ENCODE results near the gene TANGO6.

TANGO6 gene

GRCh38 chr16:68943961-68944360, 100.6 kb downstream of the TANGO6 start:
- TF ChIP-seq CTCF (IDR thresholded peaks at IDR 0.05; ENCODE audit: unreplicated experiment in 3 of 3) = no peak
- H3K36me3 Mint-ChIP-seq (ENCODE audit: low read depth) = peaks cover 22% of the 10 kb centered on the region
- H3K27ac Mint-ChIP-seq = no peak overlapping the region
- H3K4me1 Mint-ChIP-seq = no peaks in the 10 kb centered on the region
- no peak overlapping the region for H3K4me3 Mint-ChIP-seq
- peaks cover 14% of the 10 kb centered on the region for H3K9me3 Mint-ChIP-seq
- H3K27me3 Mint-ChIP-seq (ENCODE audit: low read depth) = no peaks in the 10 kb centered on the region

- Mint-ChIP-seq H3K27ac (no peak overlapping the region), H3K27me3 (ENCODE audit: low read depth) (no peaks in the 10 kb centered on the region), H3K36me3 (ENCODE audit: low read depth) (peaks cover 19% of the 10 kb centered on the region), H3K4me1 (no peaks in the 10 kb centered on the region), H3K4me3 (no peak overlapping the region), H3K9me3 (peaks cover 10% of the 10 kb centered on the region)
- no peak for TF ChIP-seq CTCF (IDR thresholded peaks at IDR 0.05; ENCODE audit: unreplicated experiment in 3 of 3)
Measured at GRCh38 chr16:68948230-68948910, 105.0 kb downstream of the TANGO6 start.

- H3K27ac Mint-ChIP-seq = no peak overlapping the region
- no peaks in the 10 kb centered on the region for H3K27me3 Mint-ChIP-seq (ENCODE audit: low read depth)
- no peaks in the 10 kb centered on the region for H3K9me3 Mint-ChIP-seq
- H3K4me3 Mint-ChIP-seq = no peak overlapping the region
- H3K36me3 Mint-ChIP-seq (ENCODE audit: low read depth) = no peaks in the 10 kb centered on the region
- H3K4me1 Mint-ChIP-seq = no peaks in the 10 kb centered on the region
- TF ChIP-seq CTCF (IDR thresholded peaks at IDR 0.05; ENCODE audit: unreplicated experiment in 3 of 3) = no peak
Measured at GRCh38 chr16:68951991-68952877, 108.9 kb downstream of the TANGO6 start.

- no peaks in the 10 kb centered on the region for H3K36me3 Mint-ChIP-seq (ENCODE audit: low read depth)
- no peak for TF ChIP-seq CTCF (IDR thresholded peaks at IDR 0.05; ENCODE audit: unreplicated experiment in 3 of 3)
- H3K27ac Mint-ChIP-seq = no peak overlapping the region
- H3K4me1 Mint-ChIP-seq = no peaks in the 10 kb centered on the region
- no peaks in the 10 kb centered on the region for H3K27me3 Mint-ChIP-seq (ENCODE audit: low read depth)
- H3K9me3 Mint-ChIP-seq = no peaks in the 10 kb centered on the region
- no peak overlapping the region for H3K4me3 Mint-ChIP-seq
Measured at GRCh38 chr16:68954911-68955635, 111.7 kb downstream of the TANGO6 start.

- H3K4me1 Mint-ChIP-seq = no peaks in the 10 kb centered on the region
- no peak for TF ChIP-seq CTCF (IDR thresholded peaks at IDR 0.05; ENCODE audit: unreplicated experiment in 3 of 3)
- peaks cover 3% of the 10 kb centered on the region for H3K27me3 Mint-ChIP-seq (ENCODE audit: low read depth)
- no peaks in the 10 kb centered on the region for H3K9me3 Mint-ChIP-seq
- H3K36me3 Mint-ChIP-seq (ENCODE audit: low read depth) = peaks cover 9% of the 10 kb centered on the region
- no peak overlapping the region for H3K4me3 Mint-ChIP-seq
- no peak overlapping the region for H3K27ac Mint-ChIP-seq
Measured at GRCh38 chr16:68960910-68961309, 117.6 kb downstream of the TANGO6 start.
